A375 (cell line): ENCODE results near the gene ITPR2. TPM values are rescaled to one million over a fixed set of nuclear protein-coding genes. Genes with fewer than 3 reads are reported as not detected.

Experiments
- small RNA-seq: library from RNA; depleted of rRNA; stranded (forward); fragments of <200 nt; gene quantifications from one replicate; pipeline ENCODE3, GENCODE V24; 2014
- total RNA-seq: library from RNA; depleted of rRNA; stranded (reverse); fragments of >200 nt; shearing (Covaris generic); gene quantifications from 2 replicates; pipeline ENCODE4 v1.2.3, GENCODE V29; 2014; rRNA removed

Gene ITPR2
- total RNA-seq: 10.0 and 15.0 TPM in 2 replicates

DNA sequence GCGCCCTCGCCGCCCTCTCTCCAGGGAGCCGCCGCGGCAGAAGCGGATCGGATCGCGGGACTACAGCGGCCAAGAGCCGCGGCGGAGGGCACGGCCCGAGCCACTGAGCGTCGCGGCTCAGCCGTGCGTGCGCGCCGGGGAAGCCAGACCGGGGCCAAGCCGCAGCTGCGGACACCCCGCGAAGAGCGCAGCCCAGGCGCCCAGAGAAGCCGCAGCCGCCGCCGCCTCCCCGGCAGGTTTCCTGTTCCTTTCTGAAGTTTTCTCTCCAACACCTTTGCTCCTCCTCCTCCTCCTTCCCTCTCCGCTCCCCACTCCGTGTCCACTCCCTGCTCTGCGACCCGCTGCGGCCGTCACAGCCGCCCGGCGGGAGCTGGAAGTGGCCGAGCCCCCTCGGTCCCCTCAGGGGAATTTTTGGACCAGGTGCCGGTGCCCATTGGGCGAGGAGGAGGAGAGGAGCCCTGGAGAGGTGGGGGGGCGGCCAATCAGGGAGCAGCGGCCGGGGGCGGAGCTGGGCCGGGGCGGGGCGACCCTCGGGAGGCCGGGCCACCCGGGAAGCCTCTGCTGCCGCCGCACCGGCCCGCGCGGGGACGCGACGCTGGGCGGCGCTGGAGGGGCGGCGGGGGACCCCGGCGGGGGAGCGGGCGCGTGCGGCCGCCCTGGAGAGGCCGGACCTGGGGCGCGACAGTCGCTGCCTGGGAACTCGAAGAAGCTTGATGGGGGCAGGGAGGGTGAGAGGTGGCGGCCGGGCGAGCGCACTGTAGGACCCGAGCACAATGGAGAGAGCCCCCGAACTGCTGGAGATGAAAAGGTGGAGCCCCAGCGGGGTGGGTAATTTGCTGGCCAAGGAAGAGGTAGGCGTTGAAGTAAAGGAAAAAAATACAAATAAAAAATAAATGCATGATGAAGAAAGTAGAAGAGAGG lies at the start of gene ITPR2:
Gene ITPR2, minus strand, starts transcription at position 373 of the 921 bp plus-strand sequence. CDS start 413 bp downstream, outside the sequence.

Small RNA genes within 50 kb of the gene (small RNA-seq; reads per million reads assigned to genes)
- gene RNA5SP354: not detected

Other genes with a start within 250 kb of the ITPR2 start
- 45.9 and 51.8 TPM in 2 replicates for gene INTS13, start 104.8 kb upstream of the ITPR2 start, total RNA-seq
- 44.7 and 57.7 TPM in 2 replicates for gene FGFR1OP2, start 105.3 kb upstream of the ITPR2 start, total RNA-seq
- gene TM7SF3, start 181.2 kb upstream of the ITPR2 start, total RNA-seq: 75.0 and 88.7 TPM in 2 replicates
- gene MED21, start 189.4 kb upstream of the ITPR2 start, total RNA-seq: 22.8 and 29.9 TPM in 2 replicates
- not detected in 2 replicates for gene C12orf71, start 249.4 kb upstream of the ITPR2 start, total RNA-seq